GM23338 (cell line): ENCODE measurements around the gene CEP70.

Experiments used
- CREB1 ChIP-seq: fragments of 250-450 bp; sonication (Bioruptor Pico); IDR thresholded peaks from 2 replicates; pipeline ENCODE4 v1.5.0; 2020; ENCODE audit warnings: low read depth, mild to moderate bottlenecking, moderate library complexity
- CTCF ChIP-seq, 2 experiments: fragments of 200-600 bp in 1 of 2; sonication (generic) in 1 of 2; conservative IDR thresholded peaks; 2 replicates each; pipeline versions ENCODE4 v1.5.1 to v1.6.1; 2016 to 2017; ENCODE audit warnings: antibody characterized with exemption in 2 of 2, low read depth in 2 of 2, mild to moderate bottlenecking in 2 of 2, moderate library complexity in 1 of 2
- EZH2 ChIP-seq: fragments of 200-600 bp; sonication (generic); IDR thresholded peaks from one replicate; pipeline ENCODE4 v1.8.0; 2017; ENCODE audit warnings: antibody characterized with exemption, mild to moderate bottlenecking, low read depth; ENCODE audit not compliant: unreplicated experiment
- EZH2phosphoT487 ChIP-seq: fragments of 200-600 bp; sonication (generic); IDR thresholded peaks from one replicate; pipeline ENCODE4 v1.8.1; 2018; ENCODE audit warnings: antibody characterized with exemption; ENCODE audit not compliant: unreplicated experiment
- POLR2AphosphoS5 ChIP-seq: IDR thresholded peaks from 2 replicates; pipeline ENCODE4 v1.6.1; 2016; ENCODE audit warnings: antibody characterized with exemption, low read depth
- REST ChIP-seq: IDR thresholded peaks from one replicate; pipeline ENCODE4 v1.6.1; 2018; ENCODE audit warnings: antibody characterized with exemption; ENCODE audit not compliant: unreplicated experiment

GRCh38 chr3:138549179-138549977 lies 44.7 kb downstream of the CEP70 start:
- TF ChIP-seq CTCF (conservative IDR thresholded peaks at IDR 0.05; ENCODE audit: low read depth in 2 of 2): no peak
- no peak for TF ChIP-seq EZH2
- TF ChIP-seq REST: no peak
- TF ChIP-seq POLR2AphosphoS5: no peak
- no peak for TF ChIP-seq EZH2phosphoT487
- no peak for TF ChIP-seq CREB1
